Tibial artery (tissue), 4 donors: Measurements from ENCODE around the gene NUDT13.

Experiments used
- DNase-seq, 2 donors: peaks; one replicate each; pipeline ENCODE4 v3.0.0-alpha.2; 2019
- H3K27ac ChIP-seq, 2 donors: fragments of 200-600 bp; sonication (generic) in 1 of 2; 1 replicate in 1 of 2; 2 replicates in 1 of 2; pipeline ENCODE4 v1.5.1; 2018 to 2019; ENCODE audit warnings: mild to moderate bottlenecking in 1 of 2
- H3K27me3 ChIP-seq, 2 donors: fragments of 200-600 bp; sonication (generic) in 1 of 2; one replicate each; pipeline versions ENCODE4 v1.5.1 to v1.6.0; 2016 to 2019
- H3K36me3 ChIP-seq, 3 donors: fragments of 200-600 bp; sonication (generic) in 2 of 3; one replicate each; pipeline ENCODE4 v1.5.1; 2016 to 2019; ENCODE audit warnings: mild to moderate bottlenecking in 2 of 3
- H3K4me1 ChIP-seq, 4 donors: fragments of 200-600 bp; sonication (generic) in 2 of 4; 1 replicate in 3 of 4; 2 replicates in 1 of 4; pipeline ENCODE4 v1.5.1; 2016 to 2019
- H3K4me3 ChIP-seq, 2 donors: fragments of 200-600 bp; sonication (generic) in 1 of 2; 1 replicate in 1 of 2; 2 replicates in 1 of 2; pipeline ENCODE4 v1.5.1; 2018 to 2019; ENCODE audit warnings: mild to moderate bottlenecking in 2 of 2
- H3K9me3 ChIP-seq, 3 donors: fragments of 200-600 bp; sonication (generic) in 1 of 3; one replicate each; pipeline ENCODE4 v1.5.1; 2016 to 2019
- CTCF ChIP-seq, 2 experiments: fragments of 200-600 bp in 1 of 2; fragments of 450-650 bp in 1 of 2; IDR thresholded peaks; one replicate each; pipeline ENCODE4 v1.5.1; 2017 to 2019; ENCODE audit warnings: antibody characterized with exemption in 2 of 2, mild to moderate bottlenecking in 1 of 2, moderate library complexity in 1 of 2
- intact Hi-C: fragments of 100-400 bp; cut with DNase I; formaldehyde crosslinking; loops from one replicate; pipeline ENCODE4 v1.15.0; 2023; ENCODE audit warnings: low total_unique reads

Gene NUDT13

GRCh38 chr10:73166972-73167371 is 56.7 kb downstream of the NUDT13 start:
- DNase-seq: no peak
- TF ChIP-seq CTCF (IDR thresholded peaks at IDR 0.05): no peak
- intact Hi-C loops: no loop called here
- H3K4me3 ChIP-seq: peak overlapping the region; percentile 81 to 87
- no peaks in the 10 kb centered on the region for H3K27me3 ChIP-seq
- H3K27ac ChIP-seq: peak overlapping the region; percentile 96
- H3K9me3 ChIP-seq: no peaks in the 10 kb centered on the region
- H3K4me1 ChIP-seq: peaks cover 0 to 55% (median 27%) of the 10 kb centered on the region in 4 donors
- H3K36me3 ChIP-seq: peaks cover 9 to 14% (median 11%) of the 10 kb centered on the region in 3 donors

GRCh38 chr10:73167458-73167782 is 57.2 kb downstream of the NUDT13 start:
- Histone ChIP-seq H3K9me3 (no peaks in the 10 kb centered on the region), H3K36me3 (peaks cover 5 to 12% (median 8%) of the 10 kb centered on the region in 3 donors), H3K4me3 (peak overlapping the region; percentile 81 to 87), H3K27ac (peak overlapping the region; percentile 96), H3K27me3 (no peaks in the 10 kb centered on the region), H3K4me1 (peaks cover 0 to 50% (median 26%) of the 10 kb centered on the region in 4 donors)
- intact Hi-C loops: no loop called here
- no peak for TF ChIP-seq CTCF (IDR thresholded peaks at IDR 0.05)
- no peak for DNase-seq

- H3K4me1 ChIP-seq: peaks cover 0 to 45% (median 22%) of the 10 kb centered on the region in 4 donors
- intact Hi-C loops: no loop called here
These were observed 57.7 kb downstream of the NUDT13 start, which contains the start of the genes ECD and FAM149B1 for GRCh38 chr10:73167783-73168464. TSS of gene ECD (minus strand) at chr10:73168008. CDS start at chr10:73163937, 4,071 bp downstream. TSS of gene FAM149B1 (plus strand) at chr10:73168119. CDS start at chr10:73168340, 221 bp downstream.

GRCh38 chr10:73168465-73168803 is 58.2 kb downstream of the NUDT13 start:
- no peaks in the 10 kb centered on the region for H3K27me3 ChIP-seq
- intact Hi-C loops: no loop called here
- TF ChIP-seq CTCF (IDR thresholded peaks at IDR 0.05): no peak
- no peaks in the 10 kb centered on the region for H3K9me3 ChIP-seq
- DNase-seq: no peak
- H3K4me1 ChIP-seq: peaks cover 0 to 40% (median 20%) of the 10 kb centered on the region in 4 donors
- peak overlapping the region; percentile 96 for H3K27ac ChIP-seq
- H3K36me3 ChIP-seq: peaks cover 0 to 4% (median 0%) of the 10 kb centered on the region in 3 donors
- peak overlapping the region; percentile 81 to 87 for H3K4me3 ChIP-seq

More at GRCh38 chr10:73167783-73168464, 57.7 kb downstream of the NUDT13 start, which contains the start of the genes ECD and FAM149B1:
- no peaks in the 10 kb centered on the region for H3K9me3 ChIP-seq
- H3K4me3 ChIP-seq: peak within 1 kb of the TSS; percentile 81 to 87
- TF ChIP-seq CTCF (IDR thresholded peaks at IDR 0.05): peak; percentile 10 to 37
- DNase-seq: peak; percentile 94 to 97
- H3K36me3 ChIP-seq: peaks cover 0 to 9% (median 3%) of the 10 kb centered on the region in 3 donors
- H3K27ac ChIP-seq: peak within 1 kb of the TSS; percentile 96
- no peaks in the 10 kb centered on the region for H3K27me3 ChIP-seq

GRCh38 chr10:73169320-73169719 is 59.1 kb downstream of the NUDT13 start:
- Histone ChIP-seq H3K4me3 (no peak overlapping the region), H3K4me1 (peaks cover 0 to 33% (median 20%) of the 10 kb centered on the region in 4 donors), H3K9me3 (no peaks in the 10 kb centered on the region), H3K27ac (no peak overlapping the region), H3K36me3 (no peaks in the 10 kb centered on the region), H3K27me3 (no peaks in the 10 kb centered on the region)
- intact Hi-C loops: no loop called here
- no peak for DNase-seq
- TF ChIP-seq CTCF (IDR thresholded peaks at IDR 0.05): no peak
